Activated CD8-positive, alpha-beta T cell treated with anti-CD3 and anti-CD28 coated beads, Interleukin-2, amount 10 ng/mL, durations not matched to agents 7 days and 5 days (primary cell): ENCODE data around the gene AUP1. TPM values are rescaled to one million over a fixed set of nuclear protein-coding genes. Genes with fewer than 3 reads are reported as not detected.
A peak's percentile ranks its signal among the peaks of the same experiment; 100 is the strongest.
"Not testable (repeated sequence)": the region's sequence is repeated elsewhere in the genome, so short reads cannot be mapped to it uniquely, and the experiment has no call there.

Experiments
- ATAC-seq: fragments of 150-1000 bp; cut with Tn5 transposase; one replicate; pipeline ENCODE4 v1.10.0; 2021; ENCODE audit warnings: moderate library complexity
- CTCF ChIA-PET: fragments of 350-600 bp; sonication (Branson Sonifier 250); formaldehyde crosslinking; loops from one replicate; lab custom pipeline; 2021; ENCODE audit warnings: antibody characterized with exemption; lab: Charles Lee
- POLR2A ChIA-PET: fragments of 350-600 bp; sonication (Branson Sonifier 250); formaldehyde crosslinking; loops from one replicate; lab custom pipeline; 2021; ENCODE audit warnings: antibody characterized with exemption; lab: Charles Lee
- DNase-seq: peaks from one replicate; pipeline ENCODE4 v3.0.0-alpha.2; 2020
- H3K27ac Mint-ChIP-seq: one replicate; pipeline ENCODE4 v1.8.0; 2021; ENCODE audit warnings: mild to moderate bottlenecking, mixed read lengths
- H3K27me3 Mint-ChIP-seq: one replicate; pipeline ENCODE4 v1.8.0; 2021; ENCODE audit warnings: low read depth, mixed read lengths
- H3K36me3 Mint-ChIP-seq: one replicate; pipeline ENCODE4 v1.8.0; 2021; ENCODE audit warnings: low read depth, mixed read lengths
- H3K4me1 Mint-ChIP-seq: one replicate; pipeline ENCODE4 v1.8.0; 2021; ENCODE audit warnings: low read depth, mixed read lengths
- H3K4me3 Mint-ChIP-seq: one replicate; pipeline ENCODE4 v1.8.0; 2021; ENCODE audit warnings: mild to moderate bottlenecking, mixed read lengths
- H3K9me3 Mint-ChIP-seq: one replicate; pipeline ENCODE4 v1.8.0; 2022; ENCODE audit warnings: mixed read lengths; ENCODE audit not compliant: insufficient read depth
- total RNA-seq, 2 experiments: library from RNA; stranded (reverse); gene quantifications; one replicate each; pipeline ENCODE4 v1.2.3, GENCODE V29; 2021

AUP1 gene
- total RNA-seq, 2 experiments from 2014 or later: 119 to 123 TPM

- no peak for ATAC-seq
- peaks cover 21% of the 10 kb centered on the region for H3K36me3 Mint-ChIP-seq
- H3K9me3 Mint-ChIP-seq: no peaks in the 10 kb centered on the region
- POLR2A ChIA-PET: interaction anchor here (0.8 to 1.4 kb wide), 4 partner anchors 9 to 33 kb away, joined by 3 to 6 read pairs (median 4); partner anchors contain the start of genes AUP1, CCDC142, HTRA2 and TTC31
- CTCF ChIA-PET: interaction anchor here (2.5 to 4.3 kb wide), 1 partner anchor 14 kb away, joined by 9 to 18 read pairs; the partner anchor contains the start of genes CCDC142 and TTC31
- DNase-seq: no peak
- H3K27me3 Mint-ChIP-seq: peaks cover 36% of the 10 kb centered on the region
- H3K4me3 Mint-ChIP-seq: peak overlapping the region; percentile 80
- peaks cover 30% of the 10 kb centered on the region for H3K4me1 Mint-ChIP-seq
- peak overlapping the region; percentile 46 for H3K27ac Mint-ChIP-seq
These were observed 32.3 kb downstream of the AUP1 start for GRCh38 chr2:74496997-74497776.

- H3K4me3 Mint-ChIP-seq: no peak overlapping the region
- H3K36me3 Mint-ChIP-seq: peaks cover 29% of the 10 kb centered on the region
- ChIA-PET POLR2A (interaction anchor here (0.8 kb wide), 1 partner anchor 9 kb away, joined by 4 read pairs; no protein-coding TSS in a partner anchor), CTCF (interaction anchor here (1.7 to 2.5 kb wide), 2 partner anchors 8 to 13 kb away, joined by 5 to 9 read pairs; partner anchors contain the start of genes CCDC142 and TTC31)
- H3K9me3 Mint-ChIP-seq: no peaks in the 10 kb centered on the region
- peaks cover 20% of the 10 kb centered on the region for H3K27me3 Mint-ChIP-seq
- no peak for DNase-seq
- H3K27ac Mint-ChIP-seq: no peak overlapping the region
- peaks cover 24% of the 10 kb centered on the region for H3K4me1 Mint-ChIP-seq
- ATAC-seq: no peak
These were observed 34.1 kb downstream of the AUP1 start for GRCh38 chr2:74495440-74495839.

- H3K9me3 Mint-ChIP-seq: no peaks in the 10 kb centered on the region
- H3K4me3 Mint-ChIP-seq: no peak overlapping the region
- no peak overlapping the region for H3K27ac Mint-ChIP-seq
- DNase-seq (no peak), ATAC-seq (no peak)
- peaks cover 42% of the 10 kb centered on the region for H3K36me3 Mint-ChIP-seq
- ChIA-PET CTCF (interaction anchor here (0.6 to 1.4 kb wide), 5 partner anchors 11 to 443 kb away, joined by 3 to 9 read pairs (median 3); partner anchors contain the start of genes CCDC142, MOGS, MRPL53 and TTC31), POLR2A (interaction anchor here (1.1 to 1.7 kb wide), 2 partner anchors 10 kb away, joined by 3 to 6 read pairs; partner anchors contain the start of gene TTC31)
- H3K27me3 Mint-ChIP-seq: peaks cover 6% of the 10 kb centered on the region
- H3K4me1 Mint-ChIP-seq: peaks cover 12% of the 10 kb centered on the region
These were observed 36.0 kb downstream of the AUP1 start for GRCh38 chr2:74493546-74493945.

DNA sequence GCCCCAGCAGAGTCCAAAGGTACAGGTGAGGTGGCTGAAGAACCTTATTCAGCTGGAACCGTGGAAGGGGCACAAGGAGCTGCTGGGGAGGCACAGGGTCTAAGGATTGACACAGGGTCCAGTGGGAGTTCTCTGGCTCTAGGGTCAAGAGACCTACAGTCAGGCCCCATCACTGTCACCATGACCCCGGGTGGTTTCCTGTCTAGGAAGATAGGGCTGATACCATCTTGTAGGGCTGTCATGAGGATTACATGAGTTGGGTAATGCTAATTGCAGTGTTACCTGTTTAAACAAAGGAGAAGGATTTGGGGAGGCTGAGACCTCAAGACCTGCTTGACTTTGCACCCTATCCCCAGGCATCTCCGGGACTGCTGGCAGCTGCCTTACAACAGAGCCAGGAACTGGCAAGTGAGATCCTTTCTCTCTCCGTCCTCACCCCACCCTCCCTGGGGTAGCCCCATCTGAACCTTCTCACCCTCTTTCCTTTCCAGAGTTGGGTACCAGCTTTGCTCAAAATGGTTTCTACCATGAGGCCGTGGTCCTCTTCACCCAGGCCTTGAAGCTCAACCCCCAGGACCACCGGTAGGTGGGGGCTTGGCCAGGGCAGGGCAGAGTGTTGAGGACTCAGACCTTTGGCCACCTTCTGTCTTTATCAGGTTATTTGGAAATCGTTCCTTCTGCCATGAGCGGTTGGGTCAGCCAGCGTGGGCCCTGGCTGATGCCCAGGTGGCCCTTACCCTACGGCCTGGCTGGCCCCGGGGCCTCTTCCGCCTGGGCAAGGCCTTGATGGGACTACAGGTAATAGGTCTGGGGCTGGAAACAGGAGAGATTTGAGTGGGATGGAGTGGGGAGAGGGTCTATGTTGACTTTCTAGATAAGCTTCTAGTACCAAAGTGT, 37.6 kb downstream of the AUP1 start:
- no peak overlapping the region for H3K4me3 Mint-ChIP-seq
- CTCF ChIA-PET: interaction anchor here (0.7 to 1.1 kb wide), 3 partner anchors 8 to 19 kb away, joined by 3 read pairs; partner anchors contain the start of gene MRPL53
- POLR2A ChIA-PET: interaction anchor here (0.6 to 1.2 kb wide), 2 partner anchors 8 to 40 kb away, joined by 3 read pairs; no protein-coding TSS in a partner anchor

DNA sequence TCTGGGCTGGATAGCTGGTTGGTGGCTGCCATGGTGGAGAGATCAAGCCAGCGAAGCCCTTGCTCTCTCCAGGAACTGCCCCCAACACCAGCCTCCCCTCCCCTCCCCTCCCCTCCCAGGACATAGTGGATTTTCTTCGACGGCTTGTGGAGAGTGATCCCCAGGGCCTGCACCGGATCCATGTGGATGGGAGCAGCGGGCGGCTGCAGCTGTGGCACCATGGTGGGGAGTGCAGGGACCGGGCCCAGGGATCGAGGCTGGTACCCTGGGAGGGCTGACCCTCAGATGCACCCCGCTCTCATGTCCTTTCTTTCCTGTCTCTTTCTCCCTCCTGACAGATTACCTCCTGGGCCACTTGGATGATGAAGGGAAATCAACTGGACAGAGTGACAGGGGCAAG, 39.6 kb downstream of the AUP1 start:
- POLR2A ChIA-PET: no interaction called here
- Mint-ChIP-seq H3K27me3 (no peaks in the 10 kb centered on the region), H3K4me1 (peaks cover 3% of the 10 kb centered on the region), H3K9me3 (no peaks in the 10 kb centered on the region), H3K4me3 (no peak overlapping the region), H3K36me3 (peaks cover 53% of the 10 kb centered on the region), H3K27ac (no peak overlapping the region)
- ATAC-seq: no peak
- DNase-seq: no peak
- CTCF ChIA-PET: no interaction called here

More for the DNA sequence above, 37.6 kb downstream of the AUP1 start:
- Mint-ChIP-seq H3K4me1 (peaks cover 1% of the 10 kb centered on the region), H3K27ac (no peak overlapping the region), H3K27me3 (no peaks in the 10 kb centered on the region), H3K9me3 (no peaks in the 10 kb centered on the region), H3K36me3 (peaks cover 42% of the 10 kb centered on the region)
- DNase-seq: no peak
- no peak for ATAC-seq

- no peak for ATAC-seq
- H3K4me1 Mint-ChIP-seq: peaks cover 7% of the 10 kb centered on the region
- ChIA-PET CTCF (interaction anchor here (1.8 kb wide), 1 partner anchor 43 kb away, joined by 5 read pairs; no protein-coding TSS in a partner anchor), POLR2A (interaction anchor here (1.4 kb wide), 1 partner anchor 9 kb away, joined by 6 read pairs; no protein-coding TSS in a partner anchor)
- H3K27me3 Mint-ChIP-seq: no peaks in the 10 kb centered on the region
- no peaks in the 10 kb centered on the region for H3K9me3 Mint-ChIP-seq
- no peak overlapping the region for H3K4me3 Mint-ChIP-seq
- peaks cover 48% of the 10 kb centered on the region for H3K36me3 Mint-ChIP-seq
- DNase-seq: no peak
- no peak overlapping the region for H3K27ac Mint-ChIP-seq
These were observed 40.6 kb downstream of the AUP1 start for GRCh38 chr2:74488643-74489481.

GRCh38 chr2:74486141-74486540, 43.4 kb downstream of the AUP1 start:
- ChIA-PET POLR2A (no interaction called here), CTCF (interaction anchor here (7.0 kb wide), 1 partner anchor 45 kb away, joined by 76 read pairs; the partner anchor contains the start of genes AUP1 and HTRA2)
- peaks cover 44% of the 10 kb centered on the region for H3K36me3 Mint-ChIP-seq
- ATAC-seq (no peak), DNase-seq (no peak)
- H3K4me1 Mint-ChIP-seq: peaks cover 21% of the 10 kb centered on the region
- H3K4me3 Mint-ChIP-seq: no peak overlapping the region
- no peaks in the 10 kb centered on the region for H3K27me3 Mint-ChIP-seq
- no peak overlapping the region for H3K27ac Mint-ChIP-seq
- no peaks in the 10 kb centered on the region for H3K9me3 Mint-ChIP-seq

- H3K36me3 Mint-ChIP-seq: peaks cover 43% of the 10 kb centered on the region
- not testable (repeated sequence) for DNase-seq, H3K27me3 Mint-ChIP-seq, ATAC-seq, H3K9me3 Mint-ChIP-seq
- peaks cover 41% of the 10 kb centered on the region for H3K4me1 Mint-ChIP-seq
- POLR2A ChIA-PET: interaction anchor here (0.6 to 4.1 kb wide), 9 partner anchors 9 to 1307 kb away, joined by 3 to 39 read pairs (median 11); partner anchors contain the start of genes AUP1, HTRA2, INO80B and MOGS
- peak overlapping the region; percentile 100 for H3K4me3 Mint-ChIP-seq
- H3K27ac Mint-ChIP-seq: peak overlapping the region; percentile 100
- CTCF ChIA-PET: interaction anchor here (1.0 to 7.0 kb wide), 17 partner anchors 9 to 118 kb away, joined by 3 to 101 read pairs (median 11); partner anchors contain the start of genes AUP1, HTRA2, INO80B and LBX2
These were observed 45.8 kb downstream of the AUP1 start for GRCh38 chr2:74483675-74484164.

DNA sequence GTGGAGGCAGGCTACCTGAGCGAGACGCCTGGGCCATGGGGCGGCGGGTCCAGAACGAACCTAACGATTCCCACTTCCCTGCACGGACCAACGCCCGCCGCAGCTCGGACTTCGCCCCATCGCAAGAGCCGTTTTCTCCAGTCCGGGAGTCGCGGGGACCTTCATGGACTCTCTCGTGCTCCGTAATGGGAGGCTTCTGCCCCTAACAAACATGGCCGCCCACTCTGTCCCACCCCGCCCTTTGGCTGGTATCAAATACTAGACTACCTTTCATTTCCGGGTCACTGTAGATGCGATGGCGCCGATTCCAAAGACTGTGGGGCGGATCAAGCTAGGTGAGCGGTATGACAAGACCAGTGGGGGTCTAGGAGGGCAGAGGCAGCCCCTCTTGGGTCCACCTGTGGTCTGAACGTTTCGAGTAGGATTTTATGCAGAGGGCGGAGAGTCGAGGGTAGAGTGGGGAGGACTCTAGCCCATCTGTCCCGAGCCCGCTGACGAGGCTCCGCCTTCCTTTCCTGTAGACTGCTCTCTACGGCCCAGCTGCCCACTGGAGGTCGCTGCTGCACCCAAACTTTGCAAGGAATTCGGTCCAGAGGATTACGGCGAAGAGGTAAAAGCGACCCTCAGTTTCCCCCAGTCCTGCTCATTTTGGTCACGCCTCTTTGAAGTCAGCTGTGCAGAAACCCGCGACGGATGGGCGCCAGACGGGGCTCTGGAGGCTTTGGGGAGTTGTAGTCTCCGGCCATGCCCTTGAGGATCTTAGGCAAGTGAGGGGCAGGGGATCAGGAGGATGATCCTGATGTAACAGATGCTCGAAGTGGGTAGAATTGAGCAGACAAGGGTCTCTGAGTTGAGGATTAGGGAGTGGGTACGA, 46.5 kb downstream of the AUP1 start, which contains the start of the genes CCDC142 and TTC31:
Gene CCDC142, minus strand, starts transcription at position 198 of the 874 bp plus-strand sequence. Its CDS starts 161 bp downstream, at position 37.
Gene TTC31, plus strand, starts transcription at position 281 of the 874 bp plus-strand sequence. Its CDS starts 15 bp downstream, at position 296.
- ChIA-PET CTCF (interaction anchor here (0.8 to 7.0 kb wide), 26 partner anchors 9 to 119 kb away, joined by 3 to 101 read pairs (median 7); partner anchors contain the start of genes AUP1, DQX1, HTRA2 and INO80B), POLR2A (interaction anchor here (0.6 to 4.1 kb wide), 16 partner anchors 8 to 1306 kb away, joined by 3 to 39 read pairs (median 6); partner anchors contain the start of genes AUP1, DQX1, HTRA2 and INO80B)
- Mint-ChIP-seq H3K27me3 (no peaks in the 10 kb centered on the region), H3K9me3 (no peaks in the 10 kb centered on the region), H3K27ac (peak within 1 kb of the TSS; percentile 100), H3K4me1 (peaks cover 41% of the 10 kb centered on the region), H3K36me3 (peaks cover 43% of the 10 kb centered on the region), H3K4me3 (peak within 1 kb of the TSS; percentile 100)
- ATAC-seq (peak; percentile 95), DNase-seq (peak; percentile 97)
